NCI-H1092 (cell line): Measurements from ENCODE around the gene ABLIM2.
"Not testable (repeated sequence)": the region's sequence is repeated elsewhere in the genome, so short reads cannot be mapped to it uniquely, and the experiment has no call there.

Experiments used
- DNase-seq: peaks from one replicate; lab custom pipeline; 2025; lab: John Stamatoyannopoulos, UW

ABLIM2 gene

GRCh38 chr4:7962609-7963508 is 195.8 kb downstream of the ABLIM2 start:
- DNase-seq: no peak

- no peak for DNase-seq
These were observed 197.6 kb downstream of the ABLIM2 start for GRCh38 chr4:7960790-7961655.

- DNase-seq: no peak
These were observed 198.4 kb downstream of the ABLIM2 start for GRCh38 chr4:7960017-7960789.

- no peak for DNase-seq
These were observed 199.5 kb downstream of the ABLIM2 start for GRCh38 chr4:7959078-7959477.

- no peak for DNase-seq
These were observed 201.5 kb downstream of the ABLIM2 start for GRCh38 chr4:7956934-7957656.

GRCh38 chr4:7956270-7956808 is 202.3 kb downstream of the ABLIM2 start:
- DNase-seq: no peak

GRCh38 chr4:7955393-7955792 is 203.2 kb downstream of the ABLIM2 start:
- DNase-seq: no peak

GRCh38 chr4:7952615-7953014 is 206.0 kb downstream of the ABLIM2 start:
- DNase-seq: no peak

- no peak for DNase-seq
These were observed 208.1 kb downstream of the ABLIM2 start for GRCh38 chr4:7950301-7951092.

- no peak for DNase-seq
These were observed 208.9 kb downstream of the ABLIM2 start for GRCh38 chr4:7949759-7950158.

- no peak for DNase-seq
These were observed 210.7 kb downstream of the ABLIM2 start for GRCh38 chr4:7947927-7948326.

- DNase-seq: no peak
These were observed 212.8 kb downstream of the ABLIM2 start for GRCh38 chr4:7945709-7946380.

GRCh38 chr4:7944599-7945220 is 213.9 kb downstream of the ABLIM2 start:
- no peak for DNase-seq

- DNase-seq: not testable (repeated sequence)
These were observed 214.9 kb downstream of the ABLIM2 start for GRCh38 chr4:7943688-7944087.

- DNase-seq: no peak
These were observed 215.4 kb downstream of the ABLIM2 start for GRCh38 chr4:7943211-7943610.

- DNase-seq: no peak
These were observed 216.6 kb downstream of the ABLIM2 start for GRCh38 chr4:7941965-7942496.

- no peak for DNase-seq
These were observed 217.3 kb downstream of the ABLIM2 start for GRCh38 chr4:7941111-7941964.
